Thymus (tissue), 14 donors: ENCODE results near the gene LRRIQ4. TPM values are rescaled to one million over a fixed set of nuclear protein-coding genes. Genes with fewer than 3 reads are reported as not detected.

Source experiments
- DNase-seq, 9 donors: peaks; one replicate each; pipeline ENCODE4 v3.0.0-alpha.2; 2013; ENCODE audit warnings: low spot score in 9 of 9, low read depth in 6 of 9, missing footprints in 1 of 9
- H3K27ac ChIP-seq, 2 donors: one replicate each; pipeline ENCODE4 v1.5.1; 2013; ENCODE audit warnings: control low read depth in 1 of 2, low read depth in 1 of 2, low read length in 1 of 2, mild to moderate bottlenecking in 1 of 2, moderate library complexity in 1 of 2
- H3K27me3 ChIP-seq, 2 donors: one replicate each; pipeline ENCODE4 v1.5.1; 2013; ENCODE audit warnings: low read length in 1 of 2; ENCODE audit not compliant: control insufficient read depth in 2 of 2, insufficient read depth in 1 of 2
- H3K36me3 ChIP-seq, 2 donors: one replicate each; pipeline ENCODE4 v1.5.1; 2013; ENCODE audit warnings: low read length in 1 of 2, mild to moderate bottlenecking in 1 of 2, moderate library complexity in 1 of 2; ENCODE audit not compliant: control insufficient read depth in 2 of 2, insufficient read depth in 2 of 2
- H3K4me1 ChIP-seq, 2 donors: one replicate each; pipeline ENCODE4 v1.5.1; 2013; ENCODE audit warnings: low read length in 2 of 2; ENCODE audit not compliant: control insufficient read depth in 2 of 2, insufficient read depth in 2 of 2
- H3K4me3 ChIP-seq, 2 donors: one replicate each; pipeline ENCODE4 v1.5.1; 2013; ENCODE audit warnings: low read length in 2 of 2, control low read depth in 1 of 2, mild to moderate bottlenecking in 1 of 2
- H3K9me3 ChIP-seq, 2 donors: one replicate each; pipeline ENCODE4 v1.5.1; 2013; ENCODE audit warnings: low read length in 1 of 2, mild to moderate bottlenecking in 1 of 2; ENCODE audit not compliant: control insufficient read depth in 2 of 2, insufficient read depth in 1 of 2
- WGBS: extraction: QIAGEN DNeasy Blood & Tissue Kit; methylation state at CpG from one replicate; pipeline ENCODE4 v1.1.7; 2013; 5-methylcytosine and 5-hydroxymethylcytosine counted together
- long read RNA-seq, 10 donors: transcript quantifications; one replicate each; lab custom pipeline, GENCODE V29; 2026
- polyA plus RNA-seq: library from polyadenylated mRNA; stranded (reverse); fragments of 200-250 nt; gene quantifications from one replicate; pipeline ENCODE4 v1.2.3, GENCODE V29; 2013
- total RNA-seq: library from RNA; stranded (reverse); fragments of 120-200 nt; gene quantifications from one replicate; pipeline ENCODE4 v1.2.4, GENCODE V29; 2013
- donor health status: healthy.

LRRIQ4 gene
- total RNA-seq (0.05 TPM), polyA plus RNA-seq (0.07 TPM)
- long read RNA-seq, donor 1 = 0 reads
- long read RNA-seq, donor 2 = 0 reads
- long read RNA-seq, donor 3 = 0 reads
- long read RNA-seq, donor 4 = 0 reads
- long read RNA-seq, donor 5 = 0 reads
- long read RNA-seq, donor 6 = 0 reads
- long read RNA-seq, donor 7 = 0 reads
- long read RNA-seq, donor 8 = 0 reads
- long read RNA-seq, donor 9 = 0 reads
- long read RNA-seq, donor 10 = 0 reads

DNA sequence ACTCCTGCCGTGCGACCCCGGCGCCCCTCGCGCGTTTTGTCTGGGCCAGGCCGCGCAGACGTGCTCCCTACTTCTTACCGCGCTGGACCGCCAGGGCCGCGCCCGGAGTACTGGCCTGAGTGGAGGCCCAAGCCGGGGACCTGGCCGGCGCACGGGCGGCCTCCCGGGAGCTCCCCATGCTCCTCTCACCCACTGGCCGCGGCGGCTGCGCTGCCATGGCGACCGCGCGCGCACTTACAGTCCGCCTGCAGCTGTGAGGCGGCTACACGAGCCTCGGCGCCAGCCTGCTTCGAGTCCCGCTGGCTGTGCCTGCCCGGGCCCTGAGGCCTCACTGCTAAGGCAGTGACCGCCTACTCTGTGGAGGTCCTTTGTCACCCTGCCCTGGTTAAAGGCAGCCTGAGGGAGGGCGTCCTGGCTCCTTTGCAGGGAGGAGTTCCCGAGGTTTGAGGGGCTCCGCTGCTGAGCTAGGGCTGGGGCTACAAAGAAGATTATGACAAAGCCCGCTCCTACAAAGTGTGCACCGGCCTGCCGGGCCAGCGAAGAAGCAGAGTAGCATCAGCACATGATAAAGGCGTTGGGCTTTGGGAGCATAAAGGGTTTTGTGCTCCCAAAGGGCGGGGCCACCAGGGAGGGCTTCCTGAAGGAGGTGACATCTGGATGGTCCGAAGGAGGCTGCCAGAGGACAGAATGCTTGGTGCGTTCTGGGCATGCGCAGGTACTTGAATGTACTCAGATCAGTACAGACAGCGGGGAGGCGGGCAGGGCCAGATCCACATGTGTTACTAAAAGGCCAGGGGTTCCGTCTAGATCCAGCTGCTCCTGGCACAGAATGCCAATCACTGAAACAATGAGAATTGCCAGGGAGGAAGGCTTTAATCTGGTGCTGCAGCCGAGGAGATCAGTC, at the start of gene LRRIQ4, which contains the start of gene LRRC34:
Gene LRRIQ4, plus strand, starts transcription at position 539 of the 904 bp plus-strand sequence. CDS start 9,052 bp downstream, outside the sequence.
Gene LRRC34, minus strand, starts transcription at position 573 of the 904 bp plus-strand sequence. Its CDS starts 356 bp downstream, at position 217.
- Histone ChIP-seq H3K27ac (peak within 1 kb of the TSS; percentile 80 to 85), H3K36me3 (no peaks in the 10 kb centered on the region), H3K4me3 (peak within 1 kb of the TSS; percentile 76 to 84), H3K4me1 (peaks cover 10 to 13% of the 10 kb centered on the region in 2 donors), H3K27me3 (peaks cover 0 to 12% of the 10 kb centered on the region in 2 donors), H3K9me3 (peaks cover 0 to 2% of the 10 kb centered on the region in 2 donors)
- WGBS = 3% methylated on average over 56 of the region's 56 CpGs
- DNase-seq = peak; percentile 38 to 89 (median 72)

DNA sequence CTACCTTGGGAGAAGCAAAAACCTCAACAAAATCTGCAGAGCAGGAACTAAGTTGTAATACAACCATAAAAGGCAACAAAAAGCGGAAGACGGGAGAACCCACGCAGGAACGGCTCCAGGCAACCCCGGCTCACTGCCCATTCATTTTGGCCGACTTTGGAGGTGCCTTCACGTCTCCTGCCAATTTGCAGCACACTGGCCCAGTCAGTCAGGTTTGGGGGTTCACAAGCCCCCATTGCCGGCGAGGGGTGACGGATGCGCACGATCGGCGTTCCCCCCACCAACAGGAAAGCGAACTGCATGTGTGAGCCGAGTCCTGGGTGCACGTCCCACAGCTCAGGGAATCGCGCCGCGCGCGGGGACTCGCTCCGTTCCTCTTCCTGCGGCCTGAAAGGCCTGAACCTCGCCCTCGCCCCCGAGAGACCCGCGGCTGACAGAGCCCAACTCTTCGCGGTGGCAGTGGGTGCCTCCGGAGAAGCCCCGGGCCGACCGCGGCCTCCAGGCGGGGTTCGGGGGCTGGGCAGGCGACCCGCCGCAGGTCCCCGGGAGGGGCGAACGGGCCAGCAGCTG, 48.3 kb upstream of the LRRIQ4 start:
- peak overlapping the region; percentile 96 to 99 for H3K27ac ChIP-seq
- peak overlapping the region; percentile 94 to 96 for H3K4me3 ChIP-seq
- under 1% methylated on average over 46 of the region's 46 CpGs for WGBS
- peaks cover 0 to 6% of the 10 kb centered on the region in 2 donors for H3K9me3 ChIP-seq
- peaks cover under 1 to 8% of the 10 kb centered on the region in 2 donors for H3K4me1 ChIP-seq
- no peaks in the 10 kb centered on the region for H3K36me3 ChIP-seq
- DNase-seq = peak in 7 of 9 donors; percentile 51 to 84 (median 64)
- peaks cover 0 to 2% of the 10 kb centered on the region in 2 donors for H3K27me3 ChIP-seq

DNA sequence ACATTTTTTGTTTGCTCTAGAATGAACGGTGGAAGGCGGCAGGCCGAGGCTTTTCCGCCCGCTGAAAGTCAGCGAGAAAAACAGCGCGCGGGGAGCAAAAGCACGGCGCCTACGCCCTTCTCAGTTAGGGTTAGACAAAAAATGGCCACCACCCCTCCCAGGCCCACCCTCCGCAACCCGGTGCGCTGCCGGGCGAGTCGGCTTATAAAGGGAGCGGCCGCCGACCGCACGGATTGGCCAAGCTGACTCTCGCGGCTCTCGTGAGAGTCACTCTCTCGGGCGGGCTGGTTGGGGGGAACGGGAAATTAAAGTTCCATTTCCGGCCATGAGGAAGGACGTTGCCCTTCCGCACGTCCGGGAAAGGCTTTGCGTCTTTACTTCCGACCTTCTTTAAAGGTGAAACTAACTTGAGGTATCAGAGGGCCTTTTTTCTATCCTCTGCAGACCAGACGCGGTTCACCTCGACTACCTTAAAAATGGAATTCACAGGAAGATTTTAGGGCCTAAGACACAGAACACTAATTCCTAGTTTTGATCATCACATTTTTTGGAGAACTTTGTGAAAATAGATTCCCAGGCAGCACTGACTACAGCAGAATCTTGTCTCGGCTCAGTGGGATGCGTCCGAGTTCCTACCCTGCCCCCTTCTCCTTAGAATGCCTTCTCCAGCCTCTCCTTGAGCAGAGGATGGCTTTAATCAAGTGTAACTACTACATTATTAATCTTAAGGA, 47.6 kb upstream of the LRRIQ4 start, which contains the start of gene TERC:
Gene TERC, minus strand, starts transcription at position 179 of the 731 bp plus-strand sequence.
- 11% methylated on average over 42 of the region's 42 CpGs for WGBS
- Histone ChIP-seq H3K36me3 (no peaks in the 10 kb centered on the region), H3K9me3 (peaks cover 0 to 6% of the 10 kb centered on the region in 2 donors), H3K27ac (peak within 1 kb of the TSS; percentile 96 to 99), H3K27me3 (peaks cover 0 to 2% of the 10 kb centered on the region in 2 donors), H3K4me3 (peak within 1 kb of the TSS; percentile 94 to 96), H3K4me1 (peaks cover 0 to 8% of the 10 kb centered on the region in 2 donors)
- peak in 8 of 9 donors; percentile 50 to 92 (median 74) for DNase-seq

DNA sequence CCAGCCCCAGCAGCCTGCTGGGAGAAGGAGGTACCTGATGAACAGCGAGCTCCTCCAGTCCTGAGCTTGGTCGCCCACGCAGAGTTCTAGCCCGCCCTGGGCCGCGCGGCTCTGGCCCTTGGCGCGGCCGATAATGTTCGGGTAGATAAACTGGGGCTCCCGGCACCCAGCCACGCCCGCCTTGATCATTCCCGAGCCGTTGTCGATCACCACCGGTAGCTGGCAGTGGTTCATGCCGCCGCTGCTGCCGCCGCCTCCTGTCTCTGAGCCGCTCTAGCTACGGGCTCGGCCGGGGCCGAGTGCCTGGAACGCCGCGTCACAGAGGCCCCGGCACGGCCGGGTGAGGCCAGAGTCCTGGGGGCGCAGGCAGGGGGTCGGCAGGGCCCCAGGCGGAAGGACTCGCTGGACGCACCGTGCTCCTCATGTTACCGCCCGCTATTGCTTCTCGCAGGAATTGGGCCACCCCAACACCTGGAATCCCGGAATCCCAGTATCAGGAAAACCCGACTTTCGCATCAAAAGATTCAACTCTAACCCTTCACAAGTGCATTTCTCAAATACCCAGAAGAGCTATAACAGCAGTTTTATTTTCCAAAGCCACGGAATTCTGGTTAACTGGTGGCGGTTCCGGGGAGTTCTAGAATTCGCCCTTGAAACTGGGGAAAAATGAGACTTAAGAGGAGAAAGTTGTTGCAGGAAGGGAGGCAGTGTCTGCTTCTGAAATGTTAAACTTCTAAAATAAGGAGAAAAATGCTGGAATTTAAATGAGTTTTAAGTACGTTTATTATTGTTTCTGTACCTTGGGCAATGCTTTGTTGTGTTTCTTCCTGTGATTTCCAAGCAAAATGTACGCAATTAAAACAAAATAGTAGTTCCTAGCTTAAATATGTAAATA, 43.1 kb upstream of the LRRIQ4 start, which contains the start of gene ACTRT3:
Gene ACTRT3, minus strand, starts transcription at position 275 of the 895 bp plus-strand sequence. Its CDS starts 41 bp downstream, at position 234.
- 1% methylated on average over 51 of the region's 51 CpGs for WGBS
- H3K36me3 ChIP-seq = no peaks in the 10 kb centered on the region

DNA sequence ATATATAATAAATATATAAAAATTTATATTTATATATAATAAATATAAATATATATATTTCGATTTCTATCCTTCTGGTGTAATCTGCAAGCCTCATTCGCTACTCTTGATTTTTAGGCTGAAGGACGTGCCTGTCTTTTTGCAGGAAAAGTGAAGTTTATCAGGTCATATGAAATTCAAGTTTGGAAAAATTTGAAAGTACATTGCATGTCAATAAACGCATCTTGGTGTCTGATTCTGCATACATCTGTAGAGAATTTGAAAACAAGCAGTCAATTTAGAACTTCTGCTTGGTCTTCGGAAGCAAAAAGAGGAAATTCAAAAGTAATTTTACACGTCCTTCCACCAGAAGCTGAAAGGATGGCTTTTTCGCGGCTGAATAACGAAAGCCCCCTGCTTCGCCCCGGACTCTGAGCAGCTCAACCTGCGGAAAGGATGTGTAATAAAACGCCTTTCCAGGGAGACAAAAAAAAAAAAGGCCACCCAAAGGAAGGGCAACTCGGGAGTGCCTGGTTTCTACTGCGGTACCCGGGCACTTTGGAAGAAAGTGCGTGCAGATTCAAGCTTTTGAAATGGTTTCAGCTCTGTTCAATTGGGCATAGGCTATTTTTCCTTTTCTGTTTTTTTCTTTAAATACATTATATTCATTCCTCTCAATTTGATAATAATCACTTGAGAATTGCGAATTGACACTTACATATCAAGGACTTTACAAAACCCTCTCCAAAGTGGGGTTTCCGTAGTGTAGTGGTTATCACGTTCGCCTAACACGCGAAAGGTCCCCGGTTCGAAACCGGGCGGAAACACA, 41.0 kb upstream of the LRRIQ4 start:
- WGBS = under 1% methylated on average over 27 of the region's 27 CpGs
- Histone ChIP-seq H3K4me3 (peak overlapping the region; percentile 64 to 83), H3K4me1 (peaks cover 3 to 5% of the 10 kb centered on the region in 2 donors), H3K27me3 (peaks cover 0 to 2% of the 10 kb centered on the region in 2 donors), H3K27ac (peak overlapping the region; percentile 97 to 100), H3K36me3 (peaks cover 0 to 6% of the 10 kb centered on the region in 2 donors), H3K9me3 (no peaks in the 10 kb centered on the region)
- peak; percentile 74 to 96 (median 92) for DNase-seq

More for the DNA sequence above, 43.1 kb upstream of the LRRIQ4 start, which contains the start of gene ACTRT3:
- Histone ChIP-seq H3K27ac (peak within 1 kb of the TSS; percentile 78 to 87), H3K4me3 (peak within 1 kb of the TSS; percentile 61 to 75), H3K9me3 (no peaks in the 10 kb centered on the region), H3K27me3 (peaks cover 0 to 2% of the 10 kb centered on the region in 2 donors), H3K4me1 (peaks cover 5 to 6% of the 10 kb centered on the region in 2 donors)
- peak in 6 of 9 donors; percentile 32 to 67 (median 44) for DNase-seq

DNA sequence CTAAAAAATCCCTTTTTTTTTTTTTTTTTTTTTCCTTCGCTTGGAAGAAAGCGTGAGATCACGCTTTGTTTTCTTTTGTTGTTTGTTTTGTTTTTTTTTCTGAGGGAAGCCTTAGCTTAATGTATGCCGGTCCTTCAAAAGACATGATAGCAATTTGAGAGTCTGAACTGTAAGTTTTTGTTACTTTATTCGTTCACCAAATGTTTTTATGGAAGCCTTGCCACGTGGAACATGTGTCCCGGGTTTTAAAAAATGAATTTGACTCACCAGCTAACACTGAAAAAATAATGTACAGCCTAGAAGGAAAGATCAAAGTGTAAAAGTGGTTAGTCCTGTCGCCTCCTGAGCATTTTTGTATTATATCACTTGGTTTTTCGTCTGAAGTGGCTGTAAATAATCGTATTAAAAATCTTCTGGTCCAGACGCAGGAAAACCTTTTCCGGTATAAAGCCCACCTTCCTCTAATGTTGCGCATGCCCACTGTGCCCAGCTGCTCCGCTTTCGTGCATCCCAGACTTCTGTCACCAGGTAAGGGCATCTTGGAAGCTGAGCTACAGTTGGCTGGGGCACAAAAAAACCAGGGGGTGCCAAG, 40.3 kb upstream of the LRRIQ4 start:
- H3K4me3 ChIP-seq = peak overlapping the region; percentile 64 to 83
- WGBS = under 1% methylated on average over 15 of the region's 15 CpGs
- peak overlapping the region; percentile 97 to 100 for H3K27ac ChIP-seq
- no peaks in the 10 kb centered on the region for H3K9me3 ChIP-seq
- DNase-seq = peak in 5 of 9 donors; percentile 67 to 88 (median 72)
- H3K27me3 ChIP-seq = peaks cover 0 to 2% of the 10 kb centered on the region in 2 donors
- peaks cover 3 to 5% of the 10 kb centered on the region in 2 donors for H3K4me1 ChIP-seq
- H3K36me3 ChIP-seq = peaks cover 0 to 11% of the 10 kb centered on the region in 2 donors
